CD4-positive, alpha-beta T cell treated with Interleukin-2 at 100 ng/mL for 4 hours (primary cell): Measurements from ENCODE around the gene MGAT4C.
"Not testable (repeated sequence)": the region's sequence is repeated elsewhere in the genome, so short reads cannot be mapped to it uniquely, and the experiment has no call there.

Source experiments
- DNase-seq: peaks from one replicate; pipeline ENCODE4 v3.0.0-alpha.2; 2020; ENCODE audit warnings: low spot score

Gene MGAT4C

DNA sequence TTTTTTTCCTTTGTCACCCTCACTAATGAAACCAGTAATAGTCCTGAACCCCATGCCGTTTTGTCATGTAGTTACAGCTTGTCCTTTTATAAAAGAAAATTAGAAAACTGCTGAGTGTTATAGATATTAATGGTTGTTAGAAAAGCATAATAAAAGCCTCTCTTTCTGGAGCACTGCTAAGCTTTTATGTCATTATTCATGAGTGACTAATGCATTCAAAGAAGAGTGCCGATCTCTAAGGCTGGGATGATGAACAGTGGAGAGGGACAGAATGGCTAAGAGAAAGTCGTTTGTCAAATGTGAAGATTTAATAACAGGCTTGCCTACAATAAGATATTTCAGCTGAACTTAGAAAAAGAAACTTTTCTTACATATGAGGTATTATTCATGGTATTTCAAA is 121.6 kb downstream of the MGAT4C start:
- no peak for DNase-seq

DNA sequence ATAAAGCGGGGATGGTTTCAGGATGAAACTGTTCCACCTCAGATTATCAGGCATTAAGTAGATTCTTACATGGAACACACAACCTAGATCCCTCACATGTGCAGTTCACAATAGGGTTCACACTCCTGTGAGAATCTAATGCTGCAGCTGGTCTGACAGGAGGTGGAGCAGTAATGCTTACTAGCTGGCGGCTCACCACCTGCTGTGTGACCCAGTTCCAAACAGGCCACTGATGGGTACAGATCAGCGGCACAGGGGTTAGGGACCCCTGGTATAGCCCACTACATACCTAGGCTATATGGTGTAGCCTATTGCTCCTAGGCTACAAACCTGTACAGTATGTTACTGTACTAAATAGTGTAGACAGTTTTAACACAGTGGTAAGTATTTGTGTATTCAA is 129.3 kb downstream of the MGAT4C start:
- not testable (repeated sequence) for DNase-seq

DNA sequence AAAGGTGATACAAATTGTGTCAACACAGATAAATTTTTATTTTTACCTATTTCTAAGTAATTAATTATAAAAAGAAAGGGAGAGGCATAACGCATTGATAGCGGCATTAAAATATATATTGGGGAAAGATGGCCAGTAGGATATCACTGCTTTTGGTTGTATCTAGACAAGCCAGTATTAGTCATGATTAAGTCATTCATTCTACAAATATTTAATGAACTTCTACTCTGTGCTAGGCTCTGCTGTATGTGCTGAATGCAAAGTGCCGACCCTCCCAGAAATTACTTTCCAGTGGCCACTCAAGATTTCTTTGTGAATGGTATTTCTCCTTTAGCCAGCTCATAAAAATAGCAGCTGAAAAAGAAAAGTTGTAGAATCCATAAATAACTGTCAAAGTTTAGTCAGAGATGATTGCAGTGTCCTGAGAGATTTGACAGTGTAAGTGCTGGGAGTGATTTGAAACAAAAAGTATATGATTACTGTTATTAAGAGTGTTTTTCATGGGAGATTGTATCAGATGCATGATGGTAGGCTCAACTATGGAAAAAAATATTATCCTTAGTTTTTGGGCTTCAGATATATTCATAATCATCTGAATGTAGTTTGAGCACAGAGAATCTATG is 133.2 kb downstream of the MGAT4C start:
- DNase-seq = no peak

DNA sequence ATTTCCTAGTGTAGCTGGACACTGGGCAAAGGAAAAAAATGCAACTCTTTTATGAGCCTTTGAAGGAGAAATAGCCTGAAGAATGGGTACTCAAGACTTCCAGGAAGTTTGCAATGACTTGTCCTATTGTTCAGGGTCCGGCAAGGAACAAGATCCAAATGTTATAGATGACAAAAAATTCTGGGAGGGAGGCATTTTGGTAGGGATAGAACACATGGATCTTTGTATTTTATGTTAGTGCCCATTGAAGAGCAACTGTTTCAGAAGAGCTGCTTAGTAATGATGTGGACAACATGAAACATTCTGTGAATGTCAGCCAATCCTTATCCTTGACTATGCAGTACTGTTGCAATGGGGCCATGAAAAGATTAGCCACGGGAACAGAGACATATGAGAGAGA is 138.0 kb downstream of the MGAT4C start:
- no peak for DNase-seq

DNA sequence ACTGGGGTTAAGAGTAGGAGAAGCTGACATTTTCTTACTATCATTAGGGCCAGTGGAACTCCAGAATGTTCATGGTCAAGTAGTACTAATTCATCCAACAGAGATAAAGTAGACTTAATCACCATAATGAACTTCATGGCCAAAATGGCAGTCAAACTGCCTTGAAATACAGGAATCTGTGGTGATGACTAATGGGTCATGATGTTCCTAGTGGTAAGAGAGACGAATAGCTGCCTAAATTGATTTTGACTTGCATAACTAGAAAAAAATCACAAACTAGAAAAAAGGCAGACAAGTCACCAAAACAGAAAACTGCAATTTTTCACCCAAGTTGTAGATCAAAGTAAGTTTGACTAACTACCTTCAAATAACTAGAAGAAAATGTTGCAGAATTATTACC is 138.5 kb downstream of the MGAT4C start:
- no peak for DNase-seq

DNA sequence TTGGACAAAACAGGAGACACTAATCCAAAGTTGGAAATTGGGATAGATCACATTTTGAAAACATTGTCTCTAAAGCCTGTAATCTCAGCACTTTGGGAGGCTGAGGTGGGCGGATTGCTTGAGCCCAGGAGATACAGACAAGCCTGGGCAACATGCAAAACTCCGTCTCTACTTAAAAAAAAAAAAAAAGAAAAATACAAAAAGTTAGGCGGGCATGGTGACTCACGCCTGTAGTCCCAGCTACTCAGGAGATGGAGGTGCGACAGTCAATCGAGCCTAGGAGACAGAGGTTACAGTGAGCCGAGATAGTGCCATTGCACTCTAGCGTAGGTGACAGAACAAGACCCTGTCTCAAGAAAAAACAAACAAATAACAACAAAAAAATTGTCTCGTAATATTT is 152.1 kb downstream of the MGAT4C start:
- no peak for DNase-seq

DNA sequence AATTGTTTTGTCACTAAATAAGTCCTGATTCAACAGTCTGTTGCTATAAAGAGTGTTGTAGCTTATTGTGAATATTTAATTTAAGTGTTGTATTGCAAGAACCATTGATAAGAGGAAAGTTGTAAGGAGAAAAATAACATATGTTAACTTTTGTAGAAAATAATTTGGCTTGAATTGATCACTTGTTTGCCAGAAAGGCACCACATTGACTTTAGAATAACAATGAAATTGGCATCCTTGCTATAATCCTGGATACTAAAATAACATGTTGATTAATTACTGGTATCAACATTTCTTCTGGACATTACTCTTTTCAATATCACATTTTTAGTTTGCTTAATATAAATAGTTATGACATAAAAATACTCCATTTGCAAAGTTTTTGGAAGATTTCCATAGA is 159.0 kb downstream of the MGAT4C start:
- no peak for DNase-seq

DNA sequence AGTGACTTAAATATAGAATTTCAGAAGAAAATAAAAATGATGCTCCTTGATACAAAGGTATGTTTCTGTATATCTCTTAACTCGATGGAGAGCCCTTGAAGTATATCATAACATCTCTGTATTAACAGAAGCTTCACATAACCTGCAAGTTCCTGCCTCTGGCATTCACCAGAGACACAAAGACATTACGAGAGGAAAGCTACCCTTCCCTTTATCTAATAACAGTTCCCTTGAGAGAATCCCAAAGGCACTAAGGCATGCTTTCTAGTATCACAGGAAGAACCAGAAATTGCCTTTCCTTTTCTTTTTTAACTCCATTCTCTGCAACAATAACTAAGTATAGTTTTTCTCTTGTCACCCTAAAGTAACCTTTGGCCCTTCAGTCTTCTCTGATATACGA is 164.5 kb downstream of the MGAT4C start:
- DNase-seq = no peak

DNA sequence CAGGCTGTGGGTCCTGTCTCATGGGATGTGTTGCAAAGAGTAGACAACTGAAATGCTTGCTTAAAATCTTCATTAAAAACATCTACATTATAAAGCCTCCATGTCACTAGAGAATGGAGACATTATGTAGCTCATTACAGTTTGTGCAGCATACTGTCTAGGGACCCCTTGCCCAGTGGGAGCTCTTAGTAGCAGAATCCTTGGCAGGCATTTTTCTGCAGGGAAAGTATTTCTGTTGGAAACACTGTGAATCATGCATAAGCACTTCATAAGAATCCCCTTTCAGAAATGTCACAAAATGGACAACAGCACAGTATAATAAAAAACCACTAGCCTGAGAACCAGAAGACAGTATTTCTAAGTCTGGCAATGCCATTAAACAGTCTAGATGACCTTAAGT is 174.3 kb downstream of the MGAT4C start:
- no peak for DNase-seq

DNA sequence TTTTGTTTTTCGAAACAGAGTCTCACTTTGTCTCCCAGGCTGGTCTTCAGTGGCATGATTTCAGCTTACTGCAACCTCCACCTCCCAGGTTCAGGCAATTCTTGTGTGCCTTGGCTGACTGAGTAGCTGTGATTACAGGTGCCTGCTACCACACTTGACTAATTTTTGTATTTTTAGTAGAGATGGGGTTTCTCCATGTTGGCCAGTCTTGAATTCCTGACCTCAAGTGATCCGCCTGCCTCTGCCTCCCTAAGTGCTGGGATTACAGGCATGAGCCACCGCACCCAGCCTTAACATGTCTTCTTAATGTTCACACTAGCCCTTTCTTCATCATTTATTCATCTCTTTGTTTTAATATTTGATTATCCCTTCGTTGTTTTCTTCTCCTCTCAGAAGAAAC is 197.1 kb downstream of the MGAT4C start:
- not testable (repeated sequence) for DNase-seq

DNA sequence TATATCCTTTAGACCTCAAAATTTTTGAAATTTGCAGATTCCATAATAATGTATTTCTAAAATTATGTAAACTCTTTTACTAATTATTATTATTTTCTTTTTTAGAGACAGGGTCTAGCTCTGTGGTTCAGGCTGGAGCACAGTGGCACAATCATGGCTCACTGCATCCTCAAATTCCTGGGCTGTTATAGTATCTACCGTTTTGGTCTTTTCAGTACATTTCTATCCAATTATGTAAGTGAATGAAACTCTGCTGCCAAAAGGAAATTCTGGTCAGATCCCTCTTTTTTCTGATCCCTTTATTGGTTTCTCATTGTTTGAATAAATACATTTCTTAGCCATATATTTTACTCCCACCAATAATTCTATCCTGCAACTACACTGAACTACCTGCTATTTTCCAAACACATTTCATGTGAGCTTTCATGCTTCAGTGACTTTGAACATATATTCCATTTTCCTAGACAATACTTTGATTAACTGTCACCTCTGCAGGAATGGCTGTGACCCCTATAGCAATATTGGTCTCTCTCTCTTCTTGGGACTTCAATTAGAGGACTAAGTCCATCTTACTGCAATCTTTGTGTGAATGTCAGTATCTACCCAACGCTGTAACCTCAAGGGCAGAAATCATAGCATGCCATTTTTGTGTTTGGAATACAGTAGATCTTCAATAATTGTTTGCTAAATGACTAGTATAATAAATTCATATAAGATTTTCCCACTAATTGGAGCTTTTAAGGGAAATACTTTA is 198.9 kb downstream of the MGAT4C start:
- no peak for DNase-seq

DNA sequence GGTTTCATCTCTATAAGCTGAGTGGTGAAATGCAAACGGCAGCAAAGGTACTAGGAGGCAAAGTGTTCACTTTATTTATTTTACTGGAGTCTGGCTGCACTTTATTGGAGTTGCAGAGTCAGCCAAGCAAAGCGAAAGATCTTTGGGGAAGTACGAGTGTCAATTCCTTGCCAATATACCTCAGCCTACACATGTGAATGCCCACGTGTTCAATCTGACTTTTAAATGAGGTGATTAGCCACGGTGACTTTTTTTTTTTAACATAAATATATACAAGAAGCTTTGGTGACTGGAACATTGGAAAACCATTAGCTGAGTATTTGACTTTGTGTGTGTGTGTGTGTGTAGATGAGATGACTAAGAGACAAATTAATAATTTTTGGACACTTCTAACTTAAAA is 203.3 kb downstream of the MGAT4C start:
- no peak for DNase-seq

DNA sequence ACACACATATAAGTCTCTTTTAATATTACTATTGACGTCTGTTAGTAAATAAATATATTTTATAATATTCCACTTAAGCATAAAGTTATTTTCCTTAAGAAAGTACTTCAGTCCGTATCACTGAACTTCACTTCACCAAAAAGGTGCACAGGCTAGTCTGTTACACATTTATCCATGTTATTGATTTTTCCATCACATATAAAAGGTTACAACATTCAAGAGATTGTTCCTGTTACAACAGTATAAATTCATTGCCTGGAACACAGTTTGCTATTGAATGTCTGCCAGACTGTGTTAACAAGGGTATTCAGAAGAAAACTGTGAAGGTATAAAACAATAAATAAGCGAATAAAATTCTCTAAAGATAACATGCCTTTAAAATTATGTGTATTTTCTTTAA is 206.2 kb downstream of the MGAT4C start:
- DNase-seq = no peak

DNA sequence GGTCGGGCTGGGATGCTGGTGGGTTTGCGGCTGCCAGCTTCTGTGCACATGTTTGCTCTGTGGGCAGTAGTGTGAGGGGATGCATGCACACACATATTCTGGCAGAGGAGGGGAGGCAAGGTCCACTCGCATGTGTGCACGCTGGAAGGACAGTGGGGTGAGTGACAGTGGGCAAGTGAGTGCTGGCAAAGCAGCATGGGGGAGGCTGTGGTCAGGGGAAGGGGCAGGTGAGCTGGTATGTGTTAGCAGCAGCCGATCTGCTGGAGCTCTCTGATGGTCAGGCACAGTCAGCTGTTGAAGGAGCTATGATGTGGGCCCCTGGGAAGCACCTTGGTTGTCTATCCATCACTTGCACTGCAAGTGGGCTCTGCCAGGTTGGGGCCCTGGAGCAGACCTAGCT is 211.8 kb downstream of the MGAT4C start:
- DNase-seq = no peak

DNA sequence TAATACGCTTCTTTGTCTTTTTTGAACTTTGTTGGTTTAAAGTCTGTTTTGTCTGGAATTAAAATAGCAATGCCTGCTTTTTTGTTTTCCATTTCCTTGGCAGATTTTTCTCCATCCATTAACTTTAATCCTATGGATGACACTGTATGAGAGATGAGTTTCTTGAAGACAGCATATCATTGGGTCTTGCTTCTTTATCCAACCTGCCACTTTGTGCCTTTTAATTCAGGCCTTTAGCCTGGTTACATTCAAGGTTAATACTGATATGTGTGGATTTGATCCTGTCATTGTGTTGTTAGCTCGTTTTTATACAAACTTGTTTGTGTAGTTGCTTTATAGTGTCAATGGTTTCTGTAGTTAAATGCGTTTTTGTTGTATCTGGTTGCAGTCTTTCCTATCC is 214.1 kb downstream of the MGAT4C start:
- no peak for DNase-seq

DNA sequence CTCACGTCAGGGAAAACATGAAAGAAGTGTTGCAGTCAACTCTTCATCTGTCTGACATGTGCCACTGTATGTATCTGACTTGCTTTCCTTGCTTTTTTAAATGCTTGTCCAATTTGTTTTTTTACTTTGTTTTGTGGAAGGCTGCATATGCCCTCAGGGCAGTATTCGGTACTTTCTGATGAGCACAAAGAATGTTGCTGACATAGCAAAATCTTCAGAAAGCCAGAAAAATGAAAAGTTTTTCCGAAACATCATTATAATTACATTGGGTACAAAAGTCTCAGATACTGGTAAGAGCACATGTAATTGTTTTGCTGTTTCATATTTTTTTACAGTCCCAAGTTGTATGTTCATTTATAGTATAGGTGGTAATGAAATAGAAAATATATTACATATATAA is 237.8 kb downstream of the MGAT4C start:
- DNase-seq = no peak

DNA sequence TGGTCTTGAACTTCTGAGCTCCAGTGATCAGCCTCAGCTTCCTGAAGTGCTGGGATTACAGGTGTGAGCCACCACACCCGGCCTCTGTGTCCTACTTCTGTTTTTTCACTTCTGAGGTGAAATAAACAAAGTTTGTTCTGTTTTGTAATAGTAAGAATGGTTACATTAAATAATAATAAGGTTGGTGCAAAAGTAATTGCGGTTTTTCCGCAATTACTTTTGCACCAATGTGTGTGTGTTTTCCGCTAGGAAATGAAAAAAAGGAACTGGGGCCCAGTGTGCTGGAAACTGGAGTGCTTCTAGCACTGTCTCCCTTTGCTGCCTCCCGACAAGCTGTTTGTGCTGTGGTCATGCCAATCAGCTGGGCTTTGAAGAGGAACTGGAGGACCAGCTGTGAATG is 241.2 kb downstream of the MGAT4C start:
- DNase-seq = no peak

DNA sequence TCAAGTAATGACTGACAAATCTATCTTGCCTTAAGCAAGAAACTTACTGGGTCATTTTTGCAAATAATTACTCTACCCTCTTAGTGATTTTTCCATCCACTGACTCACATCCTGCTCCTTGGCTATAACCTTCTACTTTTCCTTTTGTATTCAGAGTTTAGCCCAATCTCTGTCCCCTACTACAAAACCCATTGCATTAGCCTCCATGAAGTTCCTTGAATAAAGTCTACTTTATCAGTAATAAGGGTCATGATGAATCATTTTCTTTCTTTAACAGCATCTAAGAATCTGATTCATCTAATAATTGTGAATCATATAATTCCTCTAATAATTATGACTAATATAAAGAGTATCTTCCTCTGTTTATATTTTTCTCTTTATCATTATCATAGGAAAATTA is 249.5 kb downstream of the MGAT4C start:
- DNase-seq = no peak

DNA sequence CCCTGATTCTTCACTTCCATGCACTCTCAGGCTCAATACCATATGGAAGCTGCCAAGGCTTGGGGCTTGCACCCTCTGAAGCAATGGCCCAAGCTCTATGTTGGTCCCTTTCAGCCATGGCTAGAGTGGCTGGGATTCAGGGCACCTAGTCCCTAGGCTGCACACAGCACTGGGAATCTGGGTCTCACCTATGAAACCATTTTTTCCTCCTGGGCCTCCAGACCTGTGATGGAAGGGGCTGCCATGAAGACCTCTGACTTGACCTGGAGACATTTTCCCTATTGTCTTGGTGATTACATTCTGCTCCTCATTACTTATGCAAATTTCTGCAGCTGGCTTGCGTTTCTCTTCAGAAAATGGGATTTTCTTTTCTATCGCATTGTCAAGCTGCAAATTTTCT is 258.1 kb downstream of the MGAT4C start:
- DNase-seq = no peak

DNA sequence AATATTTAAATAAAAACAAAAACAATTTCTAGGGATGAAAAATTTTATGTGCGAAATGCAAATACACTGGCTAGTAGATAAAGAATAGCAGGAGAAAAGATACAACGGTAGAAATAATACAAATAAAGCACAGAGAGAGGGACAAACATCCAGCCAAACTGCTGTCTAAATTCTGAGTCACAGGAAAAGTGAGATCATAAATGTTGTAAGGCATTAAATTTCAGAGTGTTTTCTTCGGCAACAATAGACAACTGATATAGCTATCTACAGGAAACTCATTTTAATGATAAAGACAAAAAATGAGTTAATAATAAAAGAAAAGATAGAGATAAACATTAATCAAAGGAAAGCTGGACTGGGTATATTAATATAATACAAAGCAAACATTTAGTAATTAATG is 259.9 kb downstream of the MGAT4C start:
- no peak for DNase-seq

DNA sequence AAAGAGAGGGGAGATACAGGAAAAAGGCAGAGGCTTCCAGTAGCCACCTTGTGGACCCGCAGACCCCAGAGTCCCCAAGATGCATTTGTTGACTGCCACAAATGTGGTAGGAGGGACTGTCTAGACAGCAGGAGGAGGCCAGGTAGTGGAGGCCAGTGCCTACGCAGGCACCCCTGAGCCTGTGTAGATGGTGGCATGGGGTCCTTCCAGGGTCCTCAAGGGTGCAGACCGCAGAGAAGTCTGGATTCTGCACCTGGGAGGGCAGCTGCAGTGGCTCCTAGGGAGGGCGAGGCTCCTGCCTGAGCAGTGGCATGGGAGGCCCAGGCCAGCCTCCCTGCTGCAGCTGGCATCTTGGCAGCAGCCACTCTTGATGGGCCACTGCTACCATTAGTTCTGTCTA is 262.4 kb downstream of the MGAT4C start:
- no peak for DNase-seq

DNA sequence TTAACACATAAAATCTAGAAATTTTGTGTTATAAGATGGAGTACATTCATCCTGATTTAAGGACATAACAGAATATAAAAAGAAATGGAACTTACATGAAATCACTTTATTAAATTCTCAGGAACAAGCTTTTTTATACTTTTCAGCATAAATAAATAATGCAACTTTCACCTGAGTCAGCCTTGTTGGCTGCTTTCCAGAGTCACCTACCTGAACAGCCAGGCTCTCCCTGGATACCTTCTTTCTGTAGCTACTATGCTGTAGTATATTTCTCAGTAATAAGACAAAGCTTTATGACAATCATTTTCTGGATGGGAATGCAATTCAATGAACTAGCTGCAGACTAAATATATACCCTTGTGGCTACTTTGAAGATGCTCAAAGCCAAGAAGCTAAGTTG is 270.2 kb downstream of the MGAT4C start:
- DNase-seq = no peak

DNA sequence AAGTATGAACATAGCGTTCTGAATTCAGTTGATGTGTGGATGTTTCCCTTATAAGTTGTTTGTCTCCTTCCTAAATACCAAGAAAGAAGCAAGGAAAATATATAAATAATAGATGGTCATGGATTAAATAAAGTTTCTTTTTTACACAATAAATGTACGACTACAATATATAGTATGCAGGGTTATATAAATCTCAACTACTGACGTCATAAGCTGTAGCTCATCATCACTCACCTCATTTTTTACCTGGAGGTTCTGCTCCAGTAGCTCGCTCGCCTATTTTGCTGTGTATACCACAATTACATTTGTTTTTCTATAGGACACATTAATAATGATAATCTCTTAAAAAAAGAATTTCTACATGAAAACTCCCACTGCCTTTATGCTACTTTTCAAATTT is 272.6 kb downstream of the MGAT4C start:
- no peak for DNase-seq

DNA sequence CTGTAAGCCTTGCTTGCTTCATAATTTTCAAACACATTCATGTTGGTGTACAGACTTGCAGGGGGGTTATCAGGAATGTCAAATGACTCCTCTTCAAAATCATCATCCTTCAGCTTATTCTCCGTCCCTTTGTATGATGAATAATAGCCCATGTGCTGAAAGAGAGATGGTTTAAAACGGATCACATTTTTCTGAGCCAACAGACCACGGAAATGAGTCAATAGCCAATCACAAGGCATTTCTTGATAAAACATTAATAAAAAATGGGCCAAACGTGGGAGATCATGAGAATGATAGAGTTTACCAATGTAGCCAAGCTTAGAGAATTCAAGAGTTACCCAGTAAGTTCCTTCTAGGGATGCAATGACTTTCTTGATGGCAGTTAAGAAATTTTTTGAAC is 276.6 kb downstream of the MGAT4C start:
- DNase-seq = no peak
